ENCODE measurements around the gene CFL1.

CFL1 gene

DNA sequence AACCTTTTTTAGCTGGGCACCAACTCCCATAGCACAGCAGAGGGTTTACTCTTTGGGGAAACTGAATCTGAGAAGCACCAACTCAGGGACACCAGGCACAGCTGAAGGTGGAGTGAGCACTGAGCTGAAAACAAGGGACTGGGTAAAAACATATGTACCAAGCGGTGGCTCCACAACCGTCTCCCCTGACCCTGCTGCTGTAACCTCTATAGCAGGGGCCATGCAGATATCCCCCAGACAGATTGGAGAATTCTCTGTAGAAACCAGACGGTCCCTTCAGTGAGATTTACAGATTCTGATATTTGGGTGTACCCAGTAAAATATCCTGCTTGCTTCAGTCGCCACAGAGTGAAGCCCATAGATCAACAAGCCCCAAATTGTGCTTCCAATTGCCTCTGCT lies 28.5 kb downstream of the CFL1 start:
- no peak for DNase-seq

DNA sequence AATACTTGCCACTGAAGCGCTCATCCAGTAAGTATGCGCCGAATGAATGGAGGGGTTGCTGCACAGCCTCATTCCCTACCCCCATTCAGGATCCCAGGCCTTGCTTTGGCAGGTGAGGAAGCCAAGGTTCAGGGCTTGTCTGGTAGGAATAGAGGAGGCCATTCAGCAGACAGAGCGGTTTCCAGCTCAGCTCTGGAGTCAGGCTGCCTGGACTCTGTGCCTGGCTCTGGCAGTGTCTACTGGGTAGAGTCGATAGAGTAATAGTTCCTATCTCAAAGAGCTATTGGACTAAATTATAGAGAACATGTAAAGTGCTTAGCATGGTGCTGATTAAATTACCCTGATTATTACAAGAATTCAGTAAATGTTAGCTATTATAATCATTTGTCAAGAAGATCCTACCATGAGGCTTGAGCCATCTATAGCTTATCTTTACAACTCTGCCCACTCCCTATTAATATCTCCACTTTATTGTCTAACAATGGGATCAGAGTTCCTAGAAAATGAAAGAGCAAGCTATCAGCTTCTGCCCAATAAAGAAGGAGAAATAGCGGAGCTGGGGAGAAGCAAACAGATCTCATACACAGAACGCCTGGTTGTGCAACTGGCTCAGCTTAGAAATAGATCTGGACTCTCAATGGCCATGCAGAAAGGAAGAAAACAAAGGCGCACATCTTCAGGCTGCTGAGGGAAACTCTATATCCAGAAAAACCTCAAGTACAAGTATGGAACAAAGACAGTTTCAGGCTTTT lies 30.8 kb downstream of the CFL1 start:
- no peak for DNase-seq

GRCh38 chr11:65822776-65823528 lies 35.0 kb downstream of the CFL1 start:
- no peak for DNase-seq

DNA sequence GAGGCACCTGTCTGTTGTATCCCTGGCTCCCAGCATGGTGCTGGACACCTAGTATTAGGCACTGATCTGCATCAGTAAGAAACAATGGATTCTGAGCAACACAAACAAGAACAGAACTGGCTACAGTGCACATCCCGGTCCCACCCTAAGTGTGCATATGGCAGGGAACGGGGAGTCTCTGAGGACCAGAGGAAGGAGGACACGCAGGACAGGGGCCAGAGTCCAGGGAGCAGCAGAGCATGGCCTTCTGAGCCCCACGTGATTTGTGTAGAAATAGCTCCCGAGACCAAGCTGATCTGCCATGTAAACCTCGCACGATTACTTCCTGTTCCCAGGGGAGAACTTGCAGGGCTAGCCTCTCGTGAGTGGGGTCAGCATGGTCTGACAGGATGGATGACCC lies 36.9 kb downstream of the CFL1 start:
- DNase-seq, result no peak

DNA sequence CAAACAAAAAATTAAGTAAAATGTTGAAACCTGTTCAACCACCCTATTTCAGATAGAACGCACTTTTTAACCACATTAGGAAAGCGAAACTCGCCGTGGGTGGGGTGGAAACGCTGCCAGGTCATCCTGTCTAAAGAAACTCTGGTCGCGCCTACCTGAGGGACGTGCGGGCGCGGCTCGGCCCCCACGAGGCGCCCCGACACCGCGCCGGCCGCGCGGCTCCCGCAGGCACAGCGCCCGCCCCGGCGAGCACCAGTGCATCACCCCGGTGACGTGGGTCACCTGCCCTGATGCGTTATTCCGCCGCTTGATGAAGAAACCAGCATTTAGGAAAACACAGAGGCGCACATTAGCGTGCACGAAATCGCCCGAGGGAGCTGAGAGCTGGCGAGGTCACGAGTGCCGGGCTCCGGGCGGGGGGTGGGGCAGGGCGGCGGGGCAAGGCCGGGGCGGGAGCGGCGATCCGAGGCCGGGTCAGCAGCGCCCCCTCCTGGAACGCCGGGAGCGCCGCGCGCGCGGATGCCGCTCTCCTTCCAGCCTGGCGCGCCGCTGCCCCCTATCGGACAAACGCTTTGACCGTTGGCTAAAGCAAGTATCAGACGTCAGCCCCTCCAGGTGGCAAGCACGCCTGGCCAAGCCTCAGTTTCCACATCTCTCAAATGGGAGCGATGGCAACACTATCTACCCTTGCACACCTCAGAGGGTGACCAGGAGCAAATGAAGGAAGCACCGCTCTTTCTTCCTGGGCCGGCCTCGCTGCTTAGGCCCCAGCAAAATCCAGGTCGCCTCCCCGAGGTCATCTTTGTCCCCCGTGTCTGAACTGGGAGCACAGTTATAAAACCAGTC lies 39.9 kb downstream of the CFL1 start:
- DNase-seq, result peak; percentile 40

DNA sequence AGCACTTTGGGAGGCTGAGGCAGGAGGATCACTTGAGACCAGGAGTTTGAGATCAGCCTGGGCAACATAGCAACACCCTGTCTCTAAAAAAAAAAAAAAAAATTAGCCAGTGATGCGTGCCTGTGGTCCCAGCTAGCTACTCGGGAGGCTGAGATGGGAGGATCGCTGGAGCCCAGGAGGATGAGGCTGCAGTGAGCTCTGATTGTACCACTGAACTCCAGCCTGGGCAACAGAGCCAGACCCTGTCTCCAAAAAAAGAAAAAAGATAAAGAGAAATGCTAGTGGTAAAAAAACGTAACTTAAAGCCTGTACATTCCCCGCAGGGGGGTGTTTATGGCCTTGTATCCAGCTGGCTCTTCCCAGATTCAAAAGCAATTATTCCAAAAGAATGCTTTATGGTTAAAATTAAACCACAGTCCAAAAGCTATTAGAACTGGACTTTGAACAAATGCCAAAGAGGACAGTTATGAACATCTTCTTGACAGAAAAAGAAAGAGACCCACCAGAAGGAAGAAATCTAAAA lies 40.6 kb downstream of the CFL1 start:
- DNase-seq, result no peak

- no peak for DNase-seq
Observed at GRCh38 chr11:65816696-65817095, 41.3 kb downstream of the CFL1 start.

- DNase-seq, result no peak
Observed at GRCh38 chr11:65814986-65815565, 42.9 kb downstream of the CFL1 start.

- DNase-seq, result no peak
Observed at GRCh38 chr11:65814131-65814985, 43.6 kb downstream of the CFL1 start.

DNA sequence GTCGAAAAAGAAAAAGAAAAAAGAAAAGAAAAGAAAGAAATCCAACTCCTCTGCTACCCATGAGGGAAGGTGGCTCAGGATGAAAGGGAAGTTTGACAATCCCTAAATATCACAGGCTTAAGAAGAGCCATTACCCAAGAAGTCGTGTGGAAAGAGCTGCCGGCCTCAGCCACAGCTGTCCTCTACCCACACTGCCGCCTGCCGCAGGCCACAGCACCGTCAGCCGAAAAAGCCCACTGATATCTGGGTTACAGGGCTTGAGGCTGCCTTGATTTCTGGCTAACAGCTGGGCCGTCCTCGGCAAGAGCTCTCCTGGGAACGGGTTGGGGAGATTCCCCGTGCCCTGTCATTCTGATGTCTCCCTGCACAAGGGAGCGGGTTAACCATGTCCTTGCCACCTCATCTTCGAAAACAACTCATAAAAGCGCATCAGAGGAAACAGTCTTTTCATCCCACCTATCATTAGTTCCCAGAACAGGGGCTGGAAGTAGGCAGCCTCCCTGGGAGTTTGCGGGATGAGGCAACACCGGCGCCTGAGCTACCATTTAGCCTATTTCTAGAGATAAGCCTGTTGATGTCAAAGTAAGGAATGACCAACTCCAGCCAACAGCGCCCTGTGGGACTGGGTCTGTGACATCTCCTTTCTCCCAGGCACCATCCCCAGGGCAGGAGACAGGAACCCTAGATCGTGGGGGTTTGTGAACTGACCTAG lies 46.1 kb downstream of the CFL1 start:
- DNase-seq, result no peak

DNA sequence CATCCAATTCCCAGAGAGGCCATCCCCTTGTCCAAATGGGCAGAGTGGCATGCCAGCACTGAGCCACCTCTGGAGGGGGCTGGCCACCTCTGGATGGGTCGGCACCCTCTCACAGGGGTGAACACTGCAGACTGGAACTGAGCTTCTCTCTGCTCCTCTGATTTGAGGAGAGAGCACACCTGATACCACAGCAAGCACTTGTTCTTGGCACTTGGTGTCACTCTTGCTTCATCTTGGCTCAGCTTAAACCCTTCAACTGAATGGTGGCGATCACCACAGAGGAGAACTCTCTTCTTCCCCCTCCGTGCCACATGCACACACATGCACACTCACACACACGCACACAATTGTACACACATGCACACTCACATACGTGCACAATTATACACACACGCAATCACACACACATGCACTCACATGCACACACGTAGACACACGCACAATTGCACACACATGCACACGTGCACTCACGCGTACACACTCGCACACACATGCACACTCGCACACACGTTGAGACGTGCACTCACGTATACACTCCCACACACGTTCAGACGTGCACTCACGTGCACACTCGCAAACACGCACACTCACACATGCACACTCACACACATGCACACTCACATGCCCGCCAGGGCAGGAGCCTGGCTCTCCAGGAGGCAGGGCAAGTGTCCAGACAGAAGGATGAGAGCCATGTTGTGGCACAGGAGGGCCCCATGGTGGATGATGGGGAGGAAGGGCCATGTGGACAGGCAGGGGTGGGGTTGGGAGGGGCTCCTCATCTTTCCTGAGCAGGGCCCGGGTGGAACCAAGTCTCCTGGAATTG lies 47.7 kb downstream of the CFL1 start:
- DNase-seq, result no peak

- DNase-seq, result no peak
Observed at GRCh38 chr11:65809496-65809895, 48.5 kb downstream of the CFL1 start.

- no peak for DNase-seq
Observed at GRCh38 chr11:65808744-65809341, 49.1 kb downstream of the CFL1 start.

DNA sequence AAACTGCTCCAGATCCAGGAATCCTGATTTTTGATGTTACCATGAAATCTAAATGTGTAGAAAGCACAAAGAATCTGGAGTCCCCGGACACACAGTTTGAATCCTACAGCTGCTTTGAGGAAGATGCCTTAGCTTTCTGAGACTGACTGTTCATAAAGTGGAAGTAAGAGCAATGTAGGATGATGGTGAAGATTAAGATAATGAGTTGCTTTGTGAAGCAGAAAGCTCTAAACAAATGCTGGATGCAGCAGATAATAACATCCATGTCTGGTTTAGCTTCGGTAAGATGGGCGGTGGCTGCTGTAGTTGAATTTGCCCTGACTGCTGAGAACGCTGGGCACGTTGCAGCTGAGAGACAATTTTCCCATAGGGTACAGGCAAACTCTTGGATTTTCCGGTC lies 51.0 kb downstream of the CFL1 start:
- DNase-seq, result no peak
